GM19328 (cell line): ENCODE results near the gene FAM171A1.
"Not testable (repeated sequence)": the region's sequence is repeated elsewhere in the genome, so short reads cannot be mapped to it uniquely, and the experiment has no call there.

ENCODE experiments used
- ATAC-seq: cut with Tn5 transposase; IDR thresholded peaks from one replicate; pipeline ENCODE4 v1.9.1; 2021; ENCODE audit warnings: mild to moderate bottlenecking, moderate library complexity; ENCODE audit not compliant: unreplicated experiment

The FAM171A1 gene

DNA sequence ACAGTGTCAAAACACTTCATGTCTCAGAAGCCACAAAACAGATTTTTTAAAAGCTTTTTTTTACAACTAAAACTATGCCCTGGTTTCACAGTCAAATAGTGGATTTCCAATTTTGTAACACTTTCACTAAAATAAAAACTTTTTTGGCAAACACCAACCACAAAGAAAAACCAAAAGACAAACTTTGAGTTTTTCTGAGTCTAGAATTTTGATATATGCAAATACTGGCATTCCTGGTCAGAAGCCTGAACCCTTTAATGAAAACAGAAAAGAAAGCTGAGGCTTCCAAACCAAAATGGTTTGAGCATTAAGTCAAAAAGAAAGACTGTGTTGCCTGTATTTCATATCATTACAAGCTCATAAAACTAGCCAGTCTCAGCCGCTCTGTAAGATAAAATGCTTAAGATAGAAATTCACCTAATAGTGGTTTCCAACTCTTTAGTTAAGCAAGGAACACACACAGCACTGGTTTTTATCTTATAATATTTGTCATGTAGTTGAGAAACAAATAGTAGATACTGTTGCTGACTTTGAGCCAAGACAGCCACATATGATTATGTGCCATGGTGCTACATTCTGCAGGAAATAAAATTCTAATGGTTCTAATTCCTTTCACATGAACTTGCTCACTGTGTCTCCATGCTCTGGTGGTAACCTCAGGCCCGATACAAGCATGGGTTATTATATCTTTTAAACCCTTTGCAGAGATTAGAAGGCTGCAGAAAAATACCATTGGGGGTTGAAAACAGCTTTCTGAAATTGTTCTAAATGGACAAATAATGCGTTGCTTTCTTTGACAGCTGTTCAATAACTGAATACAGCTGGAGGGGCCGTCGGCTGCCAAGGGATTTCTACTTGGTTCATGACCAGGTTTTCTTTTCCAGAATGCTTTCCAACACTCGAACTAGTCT, 49.4 kb downstream of the FAM171A1 start:
- ATAC-seq, result no peak

DNA sequence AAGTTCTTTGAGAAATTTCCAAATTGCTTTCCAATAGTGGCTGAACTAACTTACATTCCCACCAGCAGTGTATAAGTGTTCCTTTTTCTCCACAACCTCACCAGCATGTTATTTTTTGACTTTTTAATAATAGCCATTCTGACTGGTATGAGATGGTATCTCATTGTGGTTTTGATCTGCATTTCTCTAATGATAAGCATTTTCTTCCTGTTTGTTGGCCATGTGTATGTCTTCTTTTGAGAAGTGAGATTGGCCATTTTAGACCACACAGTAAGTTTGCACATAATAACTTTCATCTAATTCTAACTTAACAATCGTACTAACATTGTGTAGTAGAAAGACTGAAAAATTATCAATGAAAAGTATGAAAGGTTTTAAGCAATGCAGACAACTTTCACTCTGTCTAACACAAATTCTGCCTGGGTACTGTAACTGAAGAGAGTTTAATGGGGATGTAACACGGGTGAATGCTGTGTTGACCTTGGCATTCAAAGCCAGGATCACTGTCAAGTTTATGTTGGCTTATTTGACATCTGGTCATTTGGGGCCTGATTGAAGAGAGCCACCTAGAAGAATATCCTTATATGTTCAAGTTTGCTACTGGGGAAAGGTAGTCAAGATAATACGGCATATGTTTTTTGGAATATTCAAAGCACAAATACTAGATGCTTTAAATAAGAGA, 50.4 kb downstream of the FAM171A1 start:
- no peak for ATAC-seq

DNA sequence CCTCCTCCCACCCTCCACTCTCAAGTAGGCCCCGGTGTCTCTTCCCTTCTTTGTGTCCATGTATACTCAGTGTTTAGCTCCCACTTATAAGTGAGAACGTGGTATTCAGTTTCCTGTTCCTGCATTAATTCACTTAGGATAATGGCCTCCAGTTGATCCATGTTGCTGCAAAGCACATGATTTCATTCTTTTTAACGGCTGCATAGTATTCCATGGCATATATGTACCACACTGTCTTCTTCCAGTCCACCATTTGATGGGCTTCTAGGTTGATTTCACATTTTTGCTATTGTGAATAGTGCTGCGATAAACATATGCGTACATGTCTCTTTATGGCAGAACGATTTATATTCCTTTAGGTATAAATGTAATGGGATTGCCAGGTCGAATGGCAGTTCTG, 51.0 kb downstream of the FAM171A1 start:
- no peak for ATAC-seq

DNA sequence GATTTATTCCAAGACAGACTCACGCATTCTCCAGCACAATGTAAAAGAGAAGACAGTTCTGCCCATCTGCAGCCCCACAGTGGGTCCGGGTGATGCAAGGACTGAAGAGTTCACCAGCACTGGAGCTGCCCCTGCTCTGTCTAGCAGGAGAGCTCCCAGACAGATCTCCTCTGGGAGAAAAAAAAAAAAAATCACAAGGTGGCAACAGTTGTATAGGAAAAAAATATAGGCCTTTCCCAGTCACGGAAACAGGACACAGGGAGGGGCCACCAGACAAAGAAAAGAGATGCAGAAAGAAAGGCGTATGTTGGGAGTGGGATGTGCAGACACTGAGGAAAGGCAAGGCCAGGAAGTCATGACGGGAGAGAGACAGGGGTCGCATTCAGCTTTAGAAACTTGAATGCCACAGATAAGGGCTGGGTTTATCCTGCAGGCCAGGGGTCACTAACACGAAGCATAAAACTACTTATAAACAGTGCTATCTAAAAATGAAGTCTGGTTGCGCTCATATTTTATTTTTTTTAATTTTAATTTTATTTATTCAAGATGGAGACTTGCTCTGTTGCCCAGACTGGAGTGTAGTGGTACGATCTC, 54.1 kb downstream of the FAM171A1 start:
- no peak for ATAC-seq

DNA sequence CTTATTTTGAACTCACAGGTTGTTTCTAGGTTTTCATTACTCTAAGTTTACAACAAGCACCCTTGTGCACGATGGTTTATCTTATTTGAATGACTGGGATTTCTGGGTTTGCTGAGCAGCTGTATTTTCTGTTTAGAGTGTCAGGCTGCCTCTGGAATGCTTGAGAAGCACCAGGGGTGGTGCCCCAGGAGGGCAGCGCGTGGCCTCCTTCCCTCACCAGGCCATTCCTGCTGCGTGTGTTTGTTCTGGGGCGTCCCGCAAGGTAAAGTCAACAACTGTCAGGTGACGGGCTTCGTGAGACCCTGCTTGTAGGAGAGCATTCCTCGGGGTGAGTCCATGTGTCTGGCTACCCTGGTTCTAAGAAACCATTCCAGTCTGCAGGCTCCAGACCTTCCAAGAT, 54.9 kb downstream of the FAM171A1 start:
- no peak for ATAC-seq

- no peak for ATAC-seq
These were observed 55.8 kb downstream of the FAM171A1 start for GRCh38 chr10:15315286-15315685.

DNA sequence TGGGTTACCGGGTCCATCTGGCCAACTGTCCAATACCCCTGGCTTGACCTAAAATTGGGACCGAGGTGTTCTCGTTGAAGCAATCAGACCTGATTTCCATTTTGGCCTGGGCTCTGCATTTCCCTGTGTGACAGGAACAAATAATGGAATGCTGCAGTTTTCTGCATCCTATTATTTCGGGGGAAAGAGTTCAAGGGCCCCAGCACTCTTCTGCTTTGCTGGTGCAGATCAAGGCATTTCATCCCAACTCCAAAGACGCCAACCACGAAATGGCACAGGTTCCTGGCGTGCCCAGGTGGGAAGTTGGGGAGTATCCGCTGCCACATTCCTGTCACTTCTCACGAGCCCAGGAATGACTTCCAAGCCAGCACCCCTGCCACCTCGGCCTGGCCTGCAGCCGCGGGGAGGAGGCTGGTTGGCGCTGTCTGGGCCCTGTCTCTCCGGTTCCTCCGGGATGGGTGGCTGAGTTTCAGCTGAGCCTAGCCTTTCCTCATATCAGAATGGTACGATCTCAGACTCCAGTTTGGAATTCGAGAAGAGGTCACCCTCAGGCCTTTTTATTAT, 56.5 kb downstream of the FAM171A1 start:
- no peak for ATAC-seq

GRCh38 chr10:15313843-15314242, 57.2 kb downstream of the FAM171A1 start:
- ATAC-seq, result no peak

DNA sequence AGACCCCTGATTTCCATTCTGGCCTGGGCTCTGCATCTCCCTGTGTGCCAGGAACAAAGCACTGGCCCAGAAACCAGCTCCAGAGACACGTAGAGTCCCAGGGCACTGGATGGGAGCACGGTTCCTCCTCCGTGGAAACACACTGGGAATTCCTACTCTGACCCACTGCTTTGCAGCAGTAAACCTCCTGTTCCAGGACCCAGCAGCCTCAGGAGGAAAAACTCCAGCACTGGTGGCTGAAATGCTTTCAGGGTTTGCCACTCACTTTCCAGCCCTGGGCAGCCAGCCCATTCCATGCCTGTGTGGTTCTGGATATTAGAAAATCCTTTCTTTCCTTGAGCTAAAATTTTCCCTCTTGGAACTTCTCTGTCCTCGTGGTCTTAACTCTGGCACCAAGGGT, 58.0 kb downstream of the FAM171A1 start:
- ATAC-seq, result no peak

- ATAC-seq, result no peak
These were observed 59.4 kb downstream of the FAM171A1 start for GRCh38 chr10:15311569-15312280.

DNA sequence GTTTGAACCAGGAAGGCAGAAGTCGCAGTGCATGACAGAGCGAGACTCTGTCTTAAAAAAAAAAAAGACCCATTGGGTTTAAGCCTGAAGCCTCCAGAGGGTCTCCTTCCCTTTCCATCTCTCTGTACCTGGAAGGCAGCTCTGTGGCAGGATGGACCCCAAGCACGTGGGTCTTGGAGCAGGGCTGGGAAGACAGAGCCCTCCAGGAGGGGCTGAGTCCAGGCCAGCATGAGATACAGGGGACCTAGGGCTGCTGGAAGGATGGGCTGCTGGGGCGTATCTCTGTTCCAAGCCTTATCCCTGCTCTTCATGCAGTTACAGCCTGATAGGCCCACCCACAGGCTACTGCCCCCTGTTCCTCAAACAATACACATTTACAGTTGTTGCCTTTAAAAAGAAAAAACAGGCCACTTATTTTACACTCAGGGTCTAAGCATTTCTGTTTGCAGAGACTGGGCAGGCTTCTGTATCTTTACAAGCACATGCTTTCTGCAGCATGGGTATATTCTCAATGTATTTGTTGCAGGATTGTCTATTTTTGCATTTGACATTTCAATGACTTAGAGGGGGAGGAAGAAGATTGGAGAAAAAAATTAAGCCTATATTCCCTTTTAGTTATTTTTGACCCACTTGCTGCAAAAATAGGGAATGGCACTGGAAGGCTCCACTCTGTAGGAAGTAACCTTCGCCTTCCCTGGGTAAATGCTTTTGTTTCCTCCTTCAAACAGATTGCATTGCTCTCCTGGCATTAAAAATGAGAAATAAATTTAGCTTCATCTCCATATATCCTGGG, 60.1 kb downstream of the FAM171A1 start:
- ATAC-seq, result no peak

GRCh38 chr10:15309221-15309620, 61.9 kb downstream of the FAM171A1 start:
- no peak for ATAC-seq

- ATAC-seq, result no peak
These were observed 64.3 kb downstream of the FAM171A1 start for GRCh38 chr10:15306735-15307280.

DNA sequence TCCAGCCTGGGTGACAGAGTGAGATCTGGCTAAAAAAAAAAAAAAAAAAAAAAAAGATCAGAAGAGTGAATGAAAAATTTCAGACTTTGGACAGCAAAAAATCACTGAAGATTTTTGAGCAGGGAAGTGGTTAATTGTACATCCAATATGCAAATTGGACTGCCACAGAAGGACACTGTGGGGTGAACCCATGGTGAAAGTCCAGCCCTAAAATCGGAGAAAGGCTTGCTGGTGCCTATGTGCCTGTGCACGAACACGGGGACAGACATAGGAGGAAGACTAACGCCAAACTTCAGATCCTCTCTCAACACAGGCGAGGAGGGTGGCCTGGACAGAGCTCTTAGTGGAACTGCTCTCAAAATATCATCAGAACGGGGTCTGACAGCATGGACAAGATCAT, 65.5 kb downstream of the FAM171A1 start:
- ATAC-seq, result no peak

DNA sequence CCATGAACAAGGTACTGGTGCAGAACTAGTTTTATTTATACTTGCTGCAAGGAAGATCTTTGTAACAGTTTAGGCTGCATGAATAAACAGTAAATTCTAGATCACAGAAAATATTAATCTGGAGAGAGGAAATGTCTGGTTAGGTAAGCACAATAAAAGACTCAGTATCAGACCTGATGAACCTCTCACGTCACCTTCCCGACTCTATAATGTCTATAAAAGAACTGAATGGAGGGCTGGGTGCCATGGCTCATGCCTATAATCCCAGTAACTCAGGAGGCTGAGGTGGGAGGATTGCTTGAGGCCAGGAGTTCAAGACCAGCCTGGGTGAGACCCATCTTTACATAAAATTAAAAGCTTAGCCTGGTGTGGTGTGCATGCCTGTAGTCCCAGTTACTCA, 65.9 kb downstream of the FAM171A1 start:
- ATAC-seq, result no peak

DNA sequence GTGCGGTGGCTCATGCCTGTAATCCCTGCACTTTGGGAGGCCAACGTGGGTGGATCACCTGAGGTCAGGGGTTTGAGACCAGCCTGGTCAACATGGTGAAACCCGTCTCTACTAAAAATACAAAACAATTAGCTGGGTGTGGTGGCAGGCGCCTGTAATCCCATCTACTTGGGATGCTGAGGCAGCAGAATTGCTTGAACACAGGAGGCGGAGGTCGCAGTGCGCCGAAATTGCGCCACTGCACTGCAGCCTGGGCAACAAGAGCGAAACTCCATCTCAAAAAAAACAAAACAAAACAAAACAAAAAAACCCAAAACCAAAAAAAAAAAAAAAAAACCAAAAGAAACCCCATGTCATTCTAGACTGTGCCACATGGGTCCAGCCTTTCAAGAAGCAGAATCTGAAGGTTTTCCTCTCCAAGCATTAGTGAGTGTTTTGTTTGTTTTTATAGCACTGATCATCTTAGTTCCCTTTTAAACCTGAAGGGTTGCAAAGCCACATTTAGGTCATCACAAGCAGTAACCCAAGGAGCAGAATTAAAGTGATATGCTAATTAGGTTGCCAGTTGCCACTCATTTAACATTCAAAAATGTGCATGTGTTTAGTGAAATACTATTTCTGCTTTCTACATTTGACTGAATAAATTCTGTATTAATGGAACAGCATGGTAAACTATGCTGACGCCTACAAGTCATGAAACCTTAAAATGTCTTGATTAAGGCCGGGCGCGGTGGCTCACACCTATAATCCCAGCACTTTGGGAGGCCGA, 68.7 kb downstream of the FAM171A1 start:
- not testable (repeated sequence) for ATAC-seq

DNA sequence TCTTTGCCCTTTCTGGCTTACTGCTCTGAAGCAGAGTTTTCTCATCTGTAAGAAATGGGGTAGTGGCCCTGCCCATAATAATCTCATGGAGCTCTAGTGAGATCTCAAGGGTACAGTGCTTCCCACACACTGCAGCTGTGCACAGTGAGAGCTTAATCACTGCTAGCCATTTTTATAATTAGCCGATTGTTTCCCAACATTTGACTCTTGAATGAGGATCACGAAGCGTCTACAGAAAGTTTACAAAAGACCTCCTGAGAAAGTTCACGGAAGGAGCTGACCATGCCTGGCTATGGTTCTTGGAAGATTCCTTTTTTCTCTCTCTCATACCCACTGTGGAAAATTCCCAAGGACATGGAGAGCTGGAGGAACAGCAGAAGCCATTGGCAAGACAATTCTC, 70.4 kb downstream of the FAM171A1 start:
- no peak for ATAC-seq

- no peak for ATAC-seq
These were observed 70.9 kb downstream of the FAM171A1 start for GRCh38 chr10:15300145-15300544.

- no peak for ATAC-seq
These were observed 74.4 kb downstream of the FAM171A1 start for GRCh38 chr10:15296701-15297100.
